Caco-2 (cell line): ENCODE data around the gene PARM1. TPM values are rescaled to one million over a fixed set of nuclear protein-coding genes. Genes with fewer than 3 reads are reported as not detected.

ENCODE experiments used
- Bru-seq: library from RNA; stranded (reverse); fragments of 400-500 nt; gene quantifications from one replicate; lab custom pipeline; 2021; lab: Mats Ljungman, UMichigan
- BruChase-seq, 2 experiments: library from RNA; stranded (reverse); fragments of 400-500 nt; gene quantifications; one replicate each; lab custom pipeline; 2021; lab: Mats Ljungman, UMichigan
- BruUV-seq: library from RNA; stranded (reverse); fragments of 400-500 nt; replicated peaks from 2 replicates; lab custom pipeline; 2021; lab: Mats Ljungman, UMichigan
- CTCF ChIA-PET: fragments of 300-600 bp; sonication (Branson Sonifier 250); formaldehyde crosslinking; loops from one replicate; lab custom pipeline; 2022; ENCODE audit warnings: antibody characterized with exemption; lab: Charles Lee
- POLR2A ChIA-PET: fragments of 300-600 bp; sonication (Branson Sonifier 250); formaldehyde crosslinking; loops from one replicate; lab custom pipeline; 2022; ENCODE audit warnings: antibody characterized with exemption; lab: Charles Lee
- DNase-seq, 2 experiments: peaks; one replicate each; pipeline versions ENCODE4 v3.0.0 to v3.0.0-alpha.2; 2020 to 2022
- H3K27me3 ChIP-seq: replicated peaks from 2 replicates; pipeline ENCODE4 v1.6.0; 2011; ENCODE audit warnings: low read length; ENCODE audit not compliant: control insufficient read depth, insufficient read depth
- H3K36me3 ChIP-seq: 2 replicates; pipeline ENCODE4 v1.5.1; 2011; ENCODE audit warnings: low read length; ENCODE audit not compliant: control insufficient read depth, insufficient read depth
- H3K4me1 ChIP-seq: fragments of 250-450 bp; sonication (Bioruptor Pico); 2 replicates; pipeline ENCODE4 v1.5.1; 2020; ENCODE audit warnings: mild to moderate bottlenecking
- H3K4me3 ChIP-seq: 2 replicates; pipeline ENCODE4 v1.5.1; 2011; ENCODE audit warnings: low read depth, mild to moderate bottlenecking, control low read depth, low read length
- H3K9me3 ChIP-seq: fragments of 250-450 bp; sonication (Bioruptor Pico); 2 replicates; pipeline ENCODE4 v1.5.1; 2020; ENCODE audit warnings: mild to moderate bottlenecking, moderate library complexity
- H3K27ac Mint-ChIP-seq: one replicate; pipeline ENCODE4 v1.8.0; 2022; ENCODE audit warnings: mixed read lengths; ENCODE audit not compliant: unreplicated experiment
- H3K27me3 Mint-ChIP-seq: one replicate; pipeline ENCODE4 v1.8.0; 2022; ENCODE audit warnings: mixed read lengths; ENCODE audit not compliant: insufficient read depth, unreplicated experiment
- H3K36me3 Mint-ChIP-seq: one replicate; pipeline ENCODE4 v1.8.0; 2022; ENCODE audit warnings: mild to moderate bottlenecking, mixed read lengths; ENCODE audit not compliant: insufficient read depth, unreplicated experiment
- H3K4me1 Mint-ChIP-seq: one replicate; pipeline ENCODE4 v1.8.0; 2022; ENCODE audit warnings: low read depth, mixed read lengths; ENCODE audit not compliant: unreplicated experiment
- H3K4me3 Mint-ChIP-seq: one replicate; pipeline ENCODE4 v1.8.0; 2022; ENCODE audit warnings: mild to moderate bottlenecking, moderate library complexity, mixed read lengths; ENCODE audit not compliant: unreplicated experiment
- H3K9me3 Mint-ChIP-seq: one replicate; pipeline ENCODE4 v1.8.0; 2022; ENCODE audit warnings: mixed read lengths; ENCODE audit not compliant: unreplicated experiment
- CTCF ChIP-seq, 2 experiments: fragments of 200-600 bp in 1 of 2; IDR thresholded peaks; 1 replicate in 1 of 2; 2 replicates in 1 of 2; pipeline versions ENCODE4 v1.5.1 to v1.8.0; 2011 to 2022; ENCODE audit warnings: antibody characterized with exemption in 1 of 2, control low read depth in 1 of 2, inconsistent platforms in 1 of 2, low read depth in 1 of 2, low read length in 1 of 2, mild to moderate bottlenecking in 1 of 2, moderate library complexity in 1 of 2; ENCODE audit not compliant: insufficient read depth in 1 of 2, severe bottlenecking in 1 of 2, unreplicated experiment in 1 of 2
- intact Hi-C: fragments of 100-400 bp; cut with micrococcal nuclease; formaldehyde crosslinking; loops from one replicate; pipeline ENCODE4 v1.10.0; 2022; ENCODE audit not compliant: unreplicated experiment
- long read RNA-seq: library from polyadenylated mRNA; stranded (forward); transcript quantifications from one replicate; pipeline ENCODE4 v2.0.0, GENCODE V29; 2022
- total RNA-seq: library from RNA; stranded (reverse); gene quantifications from 2 replicates; pipeline ENCODE4 v1.2.3, GENCODE V29; 2022

Gene PARM1
- total RNA-seq (1.7 and 2.3 TPM in 2 replicates), Bru-seq, nascent RNA (percentile 40 among the genes with signal in this experiment), BruChase-seq, experiment 1, labeled RNA remaining after a 2-hour chase (percentile 36 among the genes with signal in this experiment), BruChase-seq, experiment 2, labeled RNA remaining after a 6-hour chase (percentile 37 among the genes with signal in this experiment)
- long read RNA-seq, full-length matches to known transcripts, result 2 of 5 reads
- long read RNA-seq, partial matches to known transcripts, result 1 of 5 reads
- long read RNA-seq, other reads (novel, unspliced or antisense), result 2 of 5 reads

GRCh38 chr4:74932832-74933561, at the start of gene PARM1:
TSS of gene PARM1 (plus strand) at chr4:74933116. CDS start at chr4:74933328, 212 bp downstream.
- POLR2A ChIA-PET, result no interaction called here
- Histone ChIP-seq H3K4me1 (peaks cover 5% of the 10 kb centered on the region; the same call in 1 of the 2 replicates), H3K4me3 (peak within 1 kb of the TSS; percentile 66), H3K36me3 (no peaks in the 10 kb centered on the region), H3K27me3 (peaks cover 2% of the 10 kb centered on the region), H3K9me3 (peaks cover 5% of the 10 kb centered on the region; the same call in 1 of the 2 replicates)
- peak within 1 kb of the TSS; percentile 53 for H3K27ac Mint-ChIP-seq
- H3K4me1 Mint-ChIP-seq, result peaks cover 14% of the 10 kb centered on the region
- intact Hi-C loops, result loop anchor here (1.0 to 5.0 kb wide), 7 partner anchors 15 to 559 kb away; no protein-coding TSS in a partner anchor
- DNase-seq, result peak; percentile 90 to 91
- H3K36me3 Mint-ChIP-seq, result peaks cover 6% of the 10 kb centered on the region
- H3K9me3 Mint-ChIP-seq, result no peaks in the 10 kb centered on the region
- BruUV-seq, result no TSS peak
- CTCF ChIA-PET, result interaction anchor here (1.2 to 1.6 kb wide), 4 partner anchors 37 to 557 kb away, joined by 4 to 6 read pairs (median 4); no protein-coding TSS in a partner anchor
- H3K27me3 Mint-ChIP-seq, result peaks cover 3% of the 10 kb centered on the region
- peak within 1 kb of the TSS; percentile 89 for H3K4me3 Mint-ChIP-seq
- peak; percentile 79 to 85 for TF ChIP-seq CTCF (IDR thresholded peaks at IDR 0.05; ENCODE audit: insufficient read depth in 1 of 2, low read depth in 1 of 2, low read length in 1 of 2, severe bottlenecking in 1 of 2, unreplicated experiment in 1 of 2)

DNA sequence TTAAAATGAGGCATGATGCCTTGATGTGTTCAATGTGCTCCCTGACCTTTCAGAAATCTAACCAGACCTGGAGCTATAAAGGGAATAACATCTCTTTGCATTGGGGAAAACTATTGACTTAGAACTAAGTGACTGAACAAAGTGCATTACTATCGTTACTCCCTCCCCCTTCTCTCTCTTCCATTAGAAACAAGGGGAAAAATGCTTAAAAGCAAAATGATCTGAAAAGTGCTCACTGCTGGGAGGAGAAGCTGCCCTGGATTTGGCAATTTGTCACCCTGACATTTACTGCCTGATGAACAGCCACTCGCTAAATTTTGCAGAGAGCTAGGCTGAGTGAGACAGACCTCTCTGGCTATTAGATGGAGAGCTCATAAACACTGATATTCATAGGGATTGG, 48.6 kb upstream of the PARM1 start:
- POLR2A ChIA-PET, result no interaction called here
- Mint-ChIP-seq H3K36me3 (no peaks in the 10 kb centered on the region), H3K9me3 (peaks cover 13% of the 10 kb centered on the region), H3K27ac (no peak overlapping the region), H3K27me3 (peaks cover 16% of the 10 kb centered on the region), H3K4me3 (no peak overlapping the region), H3K4me1 (no peaks in the 10 kb centered on the region)
- H3K9me3 ChIP-seq, result no peaks in the 10 kb centered on the region
- TF ChIP-seq CTCF (IDR thresholded peaks at IDR 0.05; ENCODE audit: insufficient read depth in 1 of 2, low read depth in 1 of 2, low read length in 1 of 2, severe bottlenecking in 1 of 2, unreplicated experiment in 1 of 2), result no peak
- no TSS peak for BruUV-seq
- no peaks in the 10 kb centered on the region for H3K27me3 ChIP-seq
- H3K4me3 ChIP-seq, result no peak overlapping the region
- intact Hi-C loops, result no loop called here
- CTCF ChIA-PET, result no interaction called here
- H3K36me3 ChIP-seq, result no peaks in the 10 kb centered on the region
- H3K4me1 ChIP-seq, result no peaks in the 10 kb centered on the region
- no peak for DNase-seq

- intact Hi-C loops, result no loop called here
- H3K36me3 ChIP-seq, result no peaks in the 10 kb centered on the region
- Mint-ChIP-seq H3K4me1 (no peaks in the 10 kb centered on the region), H3K4me3 (no peak overlapping the region), H3K9me3 (peaks cover under 1% of the 10 kb centered on the region), H3K27ac (no peak overlapping the region), H3K36me3 (no peaks in the 10 kb centered on the region), H3K27me3 (peaks cover 9% of the 10 kb centered on the region)
- no peak overlapping the region for H3K4me3 ChIP-seq
- H3K4me1 ChIP-seq, result no peaks in the 10 kb centered on the region
- POLR2A ChIA-PET, result no interaction called here
- CTCF ChIA-PET, result no interaction called here
- DNase-seq, result no peak
- TF ChIP-seq CTCF (IDR thresholded peaks at IDR 0.05; ENCODE audit: insufficient read depth in 1 of 2, low read depth in 1 of 2, low read length in 1 of 2, severe bottlenecking in 1 of 2, unreplicated experiment in 1 of 2), result no peak
- H3K27me3 ChIP-seq, result no peaks in the 10 kb centered on the region
- no TSS peak for BruUV-seq
- no peaks in the 10 kb centered on the region for H3K9me3 ChIP-seq
Measured at GRCh38 chr4:74886484-74886883, 46.4 kb upstream of the PARM1 start.
